ENCODE results near the gene NOS3. TPM values are rescaled to one million over a fixed set of nuclear protein-coding genes. Genes with fewer than 3 reads are reported as not detected.
"Not testable (repeated sequence)": the region's sequence is repeated elsewhere in the genome, so short reads cannot be mapped to it uniquely, and the experiment has no call there.

Gene NOS3
- polyA plus RNA-seq, 1 donor from 2014 or later: not detected

- Histone ChIP-seq H3F3A (ENCODE audit: insufficient read depth, low read length, poor library complexity, severe bottlenecking) (no peaks in the 10 kb centered on the region), H3K9me3 (ENCODE audit: low read length) (no peaks in the 10 kb centered on the region), H3K27me3 (ENCODE audit: insufficient read depth, low read depth, low read length) (peaks cover 17% of the 10 kb centered on the region), H3K4me3 (ENCODE audit: low read length) (no peak overlapping the region), H3K4me2 (ENCODE audit: low read length) (no peak overlapping the region), H3K27ac (ENCODE audit: low read length) (no peak overlapping the region), H3K9ac (ENCODE audit: low read length) (no peak overlapping the region), H3K79me2 (replicated peaks; ENCODE audit: insufficient read depth, low read length) (no peaks in the 10 kb centered on the region), H3K9me2 (ENCODE audit: insufficient read depth, low read length) (no peaks in the 10 kb centered on the region), H2AFZ (ENCODE audit: low read depth, low read length) (no peak overlapping the region), H4K20me1 (ENCODE audit: insufficient read depth) (no peaks in the 10 kb centered on the region), H3K36me3 (ENCODE audit: insufficient read depth, low read length) (no peaks in the 10 kb centered on the region)
- TF ChIP-seq TAF1 (IDR thresholded peaks at IDR 0.05; ENCODE audit: low read depth) (no peak), POLR2AphosphoS5 (IDR thresholded peaks at IDR 0.05) (no peak)
Measured at GRCh38 chr7:151023232-151023631, 32.4 kb downstream of the NOS3 start.

GRCh38 chr7:151024435-151025056 lies 33.7 kb downstream of the NOS3 start, which contains the start of gene ATG9B:
Gene ATG9B (minus strand): TSS chr7:151024494. CDS start chr7:151024423, 71 bp downstream.
- Histone ChIP-seq H3K4me2 (ENCODE audit: low read length) (no peak within 1 kb of the TSS), H3K79me2 (replicated peaks; ENCODE audit: insufficient read depth, low read length) (peaks cover 3% of the 10 kb centered on the region), H3K9me3 (ENCODE audit: low read length) (no peaks in the 10 kb centered on the region), H3K27ac (ENCODE audit: low read length) (no peak within 1 kb of the TSS), H3K4me3 (ENCODE audit: low read length) (no peak within 1 kb of the TSS), H3K27me3 (ENCODE audit: insufficient read depth, low read depth, low read length) (peaks cover 7% of the 10 kb centered on the region), H2AFZ (ENCODE audit: low read depth, low read length) (no peak within 1 kb of the TSS), H3K9me2 (ENCODE audit: insufficient read depth, low read length) (no peaks in the 10 kb centered on the region), H4K20me1 (ENCODE audit: insufficient read depth) (no peaks in the 10 kb centered on the region), H3K36me3 (ENCODE audit: insufficient read depth, low read length) (no peaks in the 10 kb centered on the region), H3K9ac (ENCODE audit: low read length) (no peak within 1 kb of the TSS), H3F3A (ENCODE audit: insufficient read depth, low read length, poor library complexity, severe bottlenecking) (no peaks in the 10 kb centered on the region)
- TF ChIP-seq EZH2 (IDR thresholded peaks at IDR 0.05; ENCODE audit: borderline replicate concordance, insufficient read depth, low read length, poor library complexity, severe bottlenecking) (no peak), TAF1 (IDR thresholded peaks at IDR 0.05; ENCODE audit: low read depth) (no peak), CTCF (IDR thresholded peaks at IDR 0.05; ENCODE audit: poor library complexity, severe bottlenecking) (no peak), RAD21 (conservative IDR thresholded peaks at IDR 0.05) (no peak), MXI1 (conservative IDR thresholded peaks at IDR 0.05; ENCODE audit: poor library complexity, severe bottlenecking) (no peak), EP300 (conservative IDR thresholded peaks at IDR 0.05; ENCODE audit: poor library complexity, severe bottlenecking) (no peak)

GRCh38 chr7:151025924-151026671 lies 35.3 kb downstream of the NOS3 start:
- Histone ChIP-seq H3K4me3 (ENCODE audit: low read length) (no peak overlapping the region), H3K27me3 (ENCODE audit: insufficient read depth, low read depth, low read length) (no peaks in the 10 kb centered on the region), H3K4me2 (ENCODE audit: low read length) (no peak overlapping the region), H3K9me2 (ENCODE audit: insufficient read depth, low read length) (no peaks in the 10 kb centered on the region), H3K79me2 (replicated peaks; ENCODE audit: insufficient read depth, low read length) (peaks cover 3% of the 10 kb centered on the region), H3K36me3 (ENCODE audit: insufficient read depth, low read length) (no peaks in the 10 kb centered on the region), H3K27ac (ENCODE audit: low read length) (no peak overlapping the region), H3K9ac (ENCODE audit: low read length) (no peak overlapping the region), H4K20me1 (ENCODE audit: insufficient read depth) (no peaks in the 10 kb centered on the region), H2AFZ (ENCODE audit: low read depth, low read length) (no peak overlapping the region), H3F3A (ENCODE audit: insufficient read depth, low read length, poor library complexity, severe bottlenecking) (no peaks in the 10 kb centered on the region), H3K9me3 (ENCODE audit: low read length) (no peaks in the 10 kb centered on the region)
- TF ChIP-seq CTCF (IDR thresholded peaks at IDR 0.05; ENCODE audit: poor library complexity, severe bottlenecking) (no peak), MXI1 (conservative IDR thresholded peaks at IDR 0.05; ENCODE audit: poor library complexity, severe bottlenecking) (no peak)

DNA sequence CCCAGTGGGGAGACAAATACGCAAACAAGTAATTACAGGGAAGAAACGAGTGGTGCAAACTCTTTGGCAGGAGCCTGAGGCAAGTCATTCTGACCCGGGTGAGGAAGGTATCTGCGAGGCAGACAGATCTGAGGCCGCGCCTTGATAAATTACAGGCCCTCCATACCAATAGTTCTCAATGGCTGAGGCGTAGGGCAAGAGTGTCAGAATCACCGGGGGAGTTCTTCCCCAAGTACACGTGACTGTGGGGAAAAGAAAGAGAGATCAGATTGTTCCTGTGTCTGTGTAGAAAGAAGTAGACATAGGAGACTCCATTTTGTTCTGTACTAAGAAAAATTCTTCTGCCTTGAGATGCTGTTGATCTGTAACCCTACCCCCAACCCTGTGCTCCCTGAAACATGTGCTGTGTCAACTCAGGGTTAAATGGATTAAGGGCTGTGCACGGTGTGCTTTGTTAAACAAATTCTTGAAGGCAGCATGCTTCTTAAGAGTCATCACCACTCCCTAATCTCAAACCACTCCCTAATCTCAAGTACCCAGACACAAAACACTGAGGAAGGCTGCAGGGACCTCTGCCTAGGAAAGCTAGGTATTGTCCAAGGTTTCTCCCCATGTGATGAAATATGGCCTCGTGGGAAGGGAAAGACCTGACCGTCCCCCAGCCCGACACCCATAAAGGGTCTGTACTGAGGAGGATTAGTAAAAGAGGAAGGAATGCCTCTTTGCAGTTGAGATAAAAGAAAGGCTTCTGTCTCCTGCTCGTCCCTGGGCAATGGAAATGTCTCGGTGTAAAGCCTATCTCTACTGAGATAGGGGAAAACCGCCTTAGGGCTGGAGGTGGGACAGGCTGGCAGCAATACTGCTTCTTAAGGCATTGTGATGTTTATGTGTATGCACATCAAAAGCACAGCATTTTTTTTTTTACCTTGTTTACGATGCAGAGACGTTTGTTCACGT lies 36.2 kb downstream of the NOS3 start:
- not testable (repeated sequence) for H3K27me3 ChIP-seq (ENCODE audit: insufficient read depth, low read depth, low read length); H3K36me3 ChIP-seq (ENCODE audit: insufficient read depth, low read length); H3K9me3 ChIP-seq (ENCODE audit: low read length); H4K20me1 ChIP-seq (ENCODE audit: insufficient read depth); H3K9me2 ChIP-seq (ENCODE audit: insufficient read depth, low read length); H3F3A ChIP-seq (ENCODE audit: insufficient read depth, low read length, poor library complexity, severe bottlenecking); H3K79me2 ChIP-seq (replicated peaks; ENCODE audit: insufficient read depth, low read length)
- peak overlapping the region; percentile 56 for H2AFZ ChIP-seq (ENCODE audit: low read depth, low read length)
- peak overlapping the region; percentile 67 for H3K4me2 ChIP-seq (ENCODE audit: low read length)
- peak overlapping the region; percentile 45 for H3K27ac ChIP-seq (ENCODE audit: low read length)
- H3K9ac ChIP-seq (ENCODE audit: low read length): peak overlapping the region; percentile 69
- peak overlapping the region; percentile 78 for H3K4me3 ChIP-seq (ENCODE audit: low read length)
